Measurements from ENCODE around the gene ADSL. TPM values are rescaled to one million over a fixed set of nuclear protein-coding genes. Genes with fewer than 3 reads are reported as not detected.

Gene ADSL
- total RNA-seq, 1 donor = 107 TPM

GRCh38 chr22:40345271-40345670 lies 1.0 kb upstream of the ADSL start:
- peak; percentile 16 for DNase-seq (ENCODE audit: low read depth)
- H3K4me3 ChIP-seq (ENCODE audit: low read depth, low read length) = peak overlapping the region; percentile 95
- no peak for TF ChIP-seq CTCF (IDR thresholded peaks at IDR 0.05; ENCODE audit: insufficient read depth, low read length)

DNA sequence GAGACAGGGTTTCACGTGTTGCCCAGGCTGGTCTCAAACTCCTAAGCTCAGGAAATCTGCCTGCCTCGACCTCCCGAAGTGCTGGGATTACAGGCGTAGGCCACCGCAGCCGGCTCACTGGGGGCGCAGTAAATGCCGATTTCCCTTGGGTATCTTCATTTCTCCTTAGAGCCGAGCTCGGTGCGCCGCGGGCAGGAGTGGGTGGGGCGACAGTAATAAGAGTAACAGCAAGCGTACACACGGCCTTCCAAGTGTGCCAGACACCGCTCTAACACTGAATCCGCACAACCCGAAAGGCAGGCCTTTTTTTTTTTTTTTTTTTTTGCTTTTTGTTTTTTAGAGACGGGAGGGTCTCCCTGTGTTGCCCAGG lies 500 bp upstream of the ADSL start:
- peak overlapping the region; percentile 95 for H3K4me3 ChIP-seq (ENCODE audit: low read depth, low read length)
- no peak for TF ChIP-seq CTCF (IDR thresholded peaks at IDR 0.05; ENCODE audit: insufficient read depth, low read length)
- DNase-seq (ENCODE audit: low read depth) = no peak

- TF ChIP-seq CTCF (IDR thresholded peaks at IDR 0.05; ENCODE audit: insufficient read depth, low read length) = no peak
- H3K4me3 ChIP-seq (ENCODE audit: low read depth, low read length) = peak overlapping the region; percentile 95
- DNase-seq (ENCODE audit: low read depth) = no peak
Observed at GRCh38 chr22:40347300-40347699, 1.0 kb downstream of the ADSL start.

DNA sequence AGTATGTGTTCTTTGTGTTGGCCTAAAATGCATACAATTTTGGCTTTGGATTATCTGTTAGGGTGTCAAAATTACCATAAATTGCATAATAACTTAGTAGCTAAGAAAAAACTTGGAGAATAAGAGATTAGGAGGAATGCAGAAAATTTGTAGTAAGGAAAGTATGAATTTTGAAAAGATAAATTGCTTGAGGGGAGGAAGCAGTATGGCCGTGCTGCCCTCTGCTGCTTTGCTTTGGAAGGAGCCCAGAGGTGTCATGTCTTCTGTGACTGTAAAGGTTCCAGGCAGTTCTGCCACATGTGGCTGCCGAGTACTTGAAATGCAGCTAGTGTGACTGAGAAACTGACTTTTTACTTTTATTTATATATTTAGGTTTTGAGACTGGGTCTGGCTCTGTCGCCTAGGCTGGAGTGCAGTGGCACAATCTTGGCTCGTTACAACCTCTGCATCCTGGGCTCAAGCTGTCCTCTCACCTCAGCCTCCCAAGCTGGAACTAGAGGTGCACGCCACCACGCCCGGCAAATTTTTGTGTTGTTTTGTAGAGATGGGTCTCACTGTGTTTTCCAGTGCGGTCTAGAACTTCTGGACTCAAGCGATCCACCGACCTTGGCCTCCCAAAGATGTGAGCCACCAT lies 1.8 kb downstream of the ADSL start:
- H3K4me3 ChIP-seq (ENCODE audit: low read depth, low read length) = peak overlapping the region; percentile 95
- TF ChIP-seq CTCF (IDR thresholded peaks at IDR 0.05; ENCODE audit: insufficient read depth, low read length) = peak; percentile 90
- DNase-seq (ENCODE audit: low read depth) = peak; percentile 73

DNA sequence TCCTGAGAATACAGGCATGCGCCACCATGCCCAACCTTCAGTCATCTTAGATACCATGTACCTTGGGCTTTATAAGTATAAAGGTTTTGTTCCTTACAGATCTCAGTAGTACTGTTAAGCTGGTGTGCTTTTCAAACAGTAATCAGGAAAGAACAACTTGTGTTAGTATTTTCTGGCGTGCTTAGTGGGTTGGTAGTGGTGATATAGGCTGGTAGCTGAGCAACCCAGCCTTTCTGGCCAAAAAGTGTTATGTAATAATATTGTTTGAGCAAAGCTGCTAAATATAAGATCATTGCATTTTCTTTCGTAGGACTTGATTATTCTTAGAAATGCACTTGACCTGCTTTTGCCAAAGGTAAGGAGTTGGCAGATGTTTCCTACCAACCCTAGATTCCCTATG lies 6.5 kb downstream of the ADSL start:
- H3K4me3 ChIP-seq (ENCODE audit: low read depth, low read length) = no peak overlapping the region
- no peak for DNase-seq (ENCODE audit: low read depth)
- TF ChIP-seq CTCF (IDR thresholded peaks at IDR 0.05; ENCODE audit: insufficient read depth, low read length) = no peak

GRCh38 chr22:40361100-40361499 lies 14.8 kb downstream of the ADSL start:
- no peak for DNase-seq (ENCODE audit: low read depth)
- no peak overlapping the region for H3K4me3 ChIP-seq (ENCODE audit: low read depth, low read length)
- TF ChIP-seq CTCF (IDR thresholded peaks at IDR 0.05; ENCODE audit: insufficient read depth, low read length) = no peak

DNA sequence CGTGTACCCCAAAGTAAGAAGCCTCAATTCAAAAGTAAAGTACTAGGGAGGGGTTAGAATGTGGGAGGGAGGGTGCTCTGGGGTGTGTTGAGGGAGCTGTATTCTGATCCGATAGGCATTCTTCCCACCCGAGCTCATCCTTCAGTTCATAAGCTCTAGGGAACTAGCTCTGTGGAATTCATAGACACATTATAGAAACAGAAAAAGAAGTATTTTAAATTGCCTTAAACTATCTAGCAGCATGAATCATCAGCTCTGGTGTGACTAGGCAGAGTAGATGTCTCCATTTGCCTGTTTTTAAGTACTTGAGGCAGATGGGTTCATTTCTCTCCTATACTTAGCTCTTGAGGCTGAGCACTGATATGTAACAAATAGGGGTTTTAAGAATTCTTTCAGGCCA lies 16.8 kb downstream of the ADSL start:
- no peak for DNase-seq (ENCODE audit: low read depth)
- H3K4me3 ChIP-seq (ENCODE audit: low read depth, low read length) = no peak overlapping the region

More for the DNA sequence above, 16.8 kb downstream of the ADSL start:
- TF ChIP-seq CTCF (IDR thresholded peaks at IDR 0.05; ENCODE audit: insufficient read depth, low read length) = no peak
